Stomach (tissue), 9 donors: ENCODE measurements around the gene RNU1-3. TPM values are rescaled to one million over a fixed set of nuclear protein-coding genes. Genes with fewer than 3 reads are reported as not detected.
"Not testable (repeated sequence)": the region's sequence is repeated elsewhere in the genome, so short reads cannot be mapped to it uniquely, and the experiment has no call there.

Experiments
- DNase-seq, 2 donors: peaks; one replicate each; pipeline versions ENCODE4 v3.0.0 to v3.0.0-alpha.2; 2013 to 2019
- H3K27ac ChIP-seq, 5 donors: fragments of 200-600 bp in 4 of 5; sonication (generic) in 4 of 5; one replicate each; pipeline ENCODE4 v1.5.1; 2013 to 2019; ENCODE audit warnings: mild to moderate bottlenecking in 1 of 5, moderate library complexity in 1 of 5
- H3K27me3 ChIP-seq, 3 donors: fragments of 200-600 bp; sonication (generic); one replicate each; pipeline ENCODE4 v1.5.1; 2017 to 2019; ENCODE audit warnings: mixed run types in 1 of 3
- H3K36me3 ChIP-seq, 4 donors: fragments of 200-600 bp; sonication (generic); 1 replicate in 3 of 4; 2 replicates in 1 of 4; pipeline ENCODE4 v1.5.1; 2016 to 2019
- H3K4me1 ChIP-seq, 4 donors: fragments of 200-600 bp; sonication (generic); one replicate each; pipeline ENCODE4 v1.5.1; 2016 to 2019
- H3K4me3 ChIP-seq, 4 donors: fragments of 200-600 bp; sonication (generic) in 3 of 4; one replicate each; pipeline ENCODE4 v1.5.1; 2016 to 2019; ENCODE audit warnings: mild to moderate bottlenecking in 1 of 4
- H3K9me3 ChIP-seq, 4 donors: fragments of 200-600 bp; sonication (generic); one replicate each; pipeline ENCODE4 v1.5.1; 2016 to 2019
- POLR2AphosphoS5 ChIP-seq, 3 donors: sonication (generic); formaldehyde crosslinking; IDR thresholded peaks; one replicate each; pipeline ENCODE4 v1.6.1; 2016; ENCODE audit warnings: antibody characterized with exemption in 3 of 3
- whole genome bisulfite sequencing, 5 donors: extraction: QIAGEN DNeasy Blood & Tissue Kit in 3 of 5; methylation state at CpG; one replicate each; pipeline versions ENCODE4 v1.1.5 to v1.1.7; 2013 to 2018; 5-methylcytosine and 5-hydroxymethylcytosine counted together
- intact Hi-C: fragments of 100-400 bp; cut with DNase I; formaldehyde crosslinking; loops from one replicate; pipeline ENCODE4 v1.15.1; 2023; ENCODE audit warnings: low total_unique reads
- polyA plus RNA-seq, 3 donors: library from polyadenylated mRNA; stranded (reverse); fragments of 200-250 nt; gene quantifications; one replicate each; pipeline ENCODE4 v1.2.3, GENCODE V29; 2013
- total RNA-seq, 5 donors: library from RNA; depleted of rRNA; stranded (reverse); fragments of >200 nt; gene quantifications; one replicate each; pipeline versions ENCODE4 v1.1.0 to v1.2.3, GENCODE V29; 2014 to 2016
- TF ChIP-seq, protein P1 (sequence below), 7 experiments: fragments of 450-650 bp in 4 of 7; fragments of 200-600 bp in 3 of 7; sonication (generic) in 3 of 7; IDR thresholded peaks; one replicate each; pipeline ENCODE4 v1.5.1; 2016 to 2019; ENCODE audit warnings: antibody characterized with exemption in 7 of 7, control low read depth in 2 of 7, mild to moderate bottlenecking in 1 of 7
- donor health status: healthy with polysubstance abuse.
- donor health status: Bipolar disorder and iron deficiency.
- donor health status: healthy.

RNU1-3 gene
- total and polyA plus RNA-seq, 8 donors = under 0.01 to 9,966 (median under 0.01) TPM; not detected in 3

DNA sequence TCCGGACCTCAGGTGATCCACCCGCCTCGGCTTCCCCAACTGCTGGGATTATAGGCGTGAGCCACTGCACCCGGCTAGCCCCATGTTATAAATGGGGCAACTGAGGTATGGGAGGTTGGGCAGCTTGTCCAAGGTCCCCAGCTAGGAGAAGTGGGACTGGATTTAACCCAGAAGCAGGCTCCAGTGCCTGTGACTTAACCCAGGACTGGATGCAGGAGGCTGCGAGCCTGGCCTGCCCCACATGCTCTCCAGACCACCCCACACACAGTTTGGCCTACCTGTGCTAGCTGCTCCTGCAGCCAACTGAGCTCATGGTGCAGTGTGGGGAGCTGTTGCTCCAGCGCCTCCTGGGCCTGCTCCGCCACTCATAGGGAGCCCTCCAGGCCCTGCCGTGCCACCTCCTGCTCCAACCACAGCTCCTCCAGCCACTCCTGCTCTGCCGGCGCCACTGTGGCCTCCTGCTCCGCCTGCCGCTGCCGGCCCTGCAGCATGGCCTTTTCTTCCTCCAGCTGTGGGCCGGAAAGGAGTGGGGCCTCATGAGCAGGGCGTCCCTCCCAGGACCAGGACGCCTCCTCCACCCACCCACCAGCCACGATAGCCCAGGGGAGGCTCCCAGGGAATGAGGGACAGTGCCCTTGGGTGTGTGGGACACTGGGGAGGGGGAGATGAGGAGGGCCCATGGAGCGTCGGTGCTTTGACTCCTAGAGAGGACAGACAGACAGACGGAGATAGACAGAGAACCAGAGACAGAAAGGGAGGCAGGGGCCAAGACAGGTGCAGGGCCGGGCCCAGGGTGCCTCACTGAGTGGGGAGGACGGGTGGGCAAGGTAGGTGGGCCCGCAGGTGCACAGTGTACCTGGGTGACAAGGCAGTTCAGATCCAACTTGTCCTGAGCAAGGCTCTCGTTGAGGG is 41.0 kb downstream of the RNU1-3 start:
- peaks cover 62 to 100% (median 94%) of the 10 kb centered on the region in 4 donors for H3K36me3 ChIP-seq
- H3K4me3 ChIP-seq = no peak overlapping the region
- 89 to 93% (median 90%) methylated on average over 25 of the region's 25 CpGs for WGBS, 5 donors
- DNase-seq = peak in 1 of 2 donors; percentile 45
- H3K9me3 ChIP-seq = no peaks in the 10 kb centered on the region
- intact Hi-C loops = no loop called here
- H3K27me3 ChIP-seq = no peaks in the 10 kb centered on the region
- TF ChIP-seq, protein P1, sequence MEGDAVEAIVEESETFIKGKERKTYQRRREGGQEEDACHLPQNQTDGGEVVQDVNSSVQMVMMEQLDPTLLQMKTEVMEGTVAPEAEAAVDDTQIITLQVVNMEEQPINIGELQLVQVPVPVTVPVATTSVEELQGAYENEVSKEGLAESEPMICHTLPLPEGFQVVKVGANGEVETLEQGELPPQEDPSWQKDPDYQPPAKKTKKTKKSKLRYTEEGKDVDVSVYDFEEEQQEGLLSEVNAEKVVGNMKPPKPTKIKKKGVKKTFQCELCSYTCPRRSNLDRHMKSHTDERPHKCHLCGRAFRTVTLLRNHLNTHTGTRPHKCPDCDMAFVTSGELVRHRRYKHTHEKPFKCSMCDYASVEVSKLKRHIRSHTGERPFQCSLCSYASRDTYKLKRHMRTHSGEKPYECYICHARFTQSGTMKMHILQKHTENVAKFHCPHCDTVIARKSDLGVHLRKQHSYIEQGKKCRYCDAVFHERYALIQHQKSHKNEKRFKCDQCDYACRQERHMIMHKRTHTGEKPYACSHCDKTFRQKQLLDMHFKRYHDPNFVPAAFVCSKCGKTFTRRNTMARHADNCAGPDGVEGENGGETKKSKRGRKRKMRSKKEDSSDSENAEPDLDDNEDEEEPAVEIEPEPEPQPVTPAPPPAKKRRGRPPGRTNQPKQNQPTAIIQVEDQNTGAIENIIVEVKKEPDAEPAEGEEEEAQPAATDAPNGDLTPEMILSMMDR (IDR thresholded peaks at IDR 0.05) = no peak
- peak overlapping the region in 1 of 5 donors; percentile 3 for H3K27ac ChIP-seq
- peaks cover 16 to 33% (median 24%) of the 10 kb centered on the region in 4 donors for H3K4me1 ChIP-seq

DNA sequence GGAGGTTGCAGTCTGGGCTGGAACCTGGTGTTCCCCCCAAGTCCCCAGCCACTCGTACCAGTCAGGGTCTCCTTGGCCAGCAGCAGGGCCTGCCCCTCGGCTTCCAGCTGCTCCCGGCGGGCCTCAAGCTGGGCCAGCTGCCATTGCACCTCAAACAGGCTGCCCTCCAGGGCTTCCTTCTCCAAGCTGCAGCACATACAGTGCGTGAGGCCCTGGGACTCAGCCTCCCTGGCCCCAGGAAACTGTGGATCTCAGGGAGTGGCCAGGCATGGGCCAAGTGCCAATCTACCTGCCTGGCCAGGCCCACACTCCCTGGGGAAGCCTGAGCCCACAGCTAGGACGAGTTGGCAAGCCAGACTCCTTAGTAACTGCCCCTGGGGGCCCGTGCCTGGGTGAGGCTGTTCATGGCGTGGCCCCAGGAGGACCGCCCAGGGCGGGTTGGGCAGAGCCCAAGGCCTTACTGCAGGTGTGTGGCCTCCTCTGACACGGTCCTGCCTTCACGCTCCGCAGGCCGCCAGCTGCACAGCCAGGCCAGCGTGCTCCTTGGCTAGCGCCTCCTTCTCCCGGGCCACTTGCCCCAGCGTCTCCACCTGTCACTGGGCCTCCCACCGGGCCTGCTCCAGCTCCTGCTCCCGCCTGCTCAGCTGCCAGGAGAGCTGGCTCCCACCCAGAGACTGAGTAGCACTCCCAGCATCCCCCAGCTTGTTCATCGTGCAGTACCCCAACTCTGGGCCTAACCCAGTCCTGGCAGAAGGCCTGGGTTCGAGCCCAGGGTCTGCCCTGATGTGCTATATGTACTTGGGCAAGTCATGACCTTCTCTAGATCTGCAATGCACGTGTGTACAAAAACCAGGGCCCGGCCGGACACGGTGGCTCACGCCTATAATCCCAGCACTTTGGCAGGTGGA is 42.7 kb downstream of the RNU1-3 start:
- H3K27me3 ChIP-seq, H3K9me3 ChIP-seq, H3K4me3 ChIP-seq: not testable (repeated sequence)
- peaks cover 52 to 95% (median 85%) of the 10 kb centered on the region in 4 donors for H3K36me3 ChIP-seq
- intact Hi-C loops = loop anchor here (2.0 kb wide), 1 partner anchor 323 kb away; no protein-coding TSS in a partner anchor
- peaks cover 16 to 35% (median 26%) of the 10 kb centered on the region in 4 donors for H3K4me1 ChIP-seq
- peak; percentile 70 to 100 for DNase-seq
- peak in 2 of 3 donors; percentile 78 to 85 for TF ChIP-seq POLR2AphosphoS5 (IDR thresholded peaks at IDR 0.05)
- peak overlapping the region; percentile 63 to 81 (median 71) for H3K27ac ChIP-seq
- WGBS, 5 donors = 33 to 58% (median 45%) methylated on average over 27 of the region's 27 CpGs

DNA sequence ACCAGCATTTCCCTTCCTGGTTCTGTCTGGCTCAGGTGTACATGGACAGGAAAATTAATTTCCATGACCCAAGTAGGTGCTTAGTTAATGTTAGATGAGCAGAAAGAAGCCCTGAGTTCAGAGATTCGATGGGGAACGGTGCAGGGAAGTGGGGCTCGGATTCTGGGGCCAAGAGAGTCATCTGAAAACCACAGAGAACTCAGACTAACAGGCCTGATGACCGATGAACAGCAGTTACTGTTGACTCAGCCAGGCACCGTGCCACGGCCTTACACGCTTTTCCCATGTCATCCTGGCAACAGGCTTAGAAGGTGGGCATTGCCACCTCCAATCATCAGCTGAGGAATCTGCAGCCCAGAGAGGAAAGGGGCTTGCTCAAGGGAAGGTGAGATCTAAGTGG is 43.4 kb downstream of the RNU1-3 start:
- DNase-seq = peak in 1 of 2 donors; percentile 96
- intact Hi-C loops = loop anchor here (2.0 kb wide), 1 partner anchor 323 kb away; no protein-coding TSS in a partner anchor
- 34 to 60% (median 41%) methylated on average over 7 of the region's 7 CpGs for WGBS, 5 donors
- Histone ChIP-seq H3K4me1 (peaks cover 16 to 35% (median 26%) of the 10 kb centered on the region in 4 donors), H3K27ac (peak overlapping the region; percentile 63 to 81 (median 71)), H3K36me3 (peaks cover 51 to 94% (median 84%) of the 10 kb centered on the region in 4 donors)
- H3K9me3 ChIP-seq, H3K4me3 ChIP-seq, H3K27me3 ChIP-seq: not testable (repeated sequence)

DNA sequence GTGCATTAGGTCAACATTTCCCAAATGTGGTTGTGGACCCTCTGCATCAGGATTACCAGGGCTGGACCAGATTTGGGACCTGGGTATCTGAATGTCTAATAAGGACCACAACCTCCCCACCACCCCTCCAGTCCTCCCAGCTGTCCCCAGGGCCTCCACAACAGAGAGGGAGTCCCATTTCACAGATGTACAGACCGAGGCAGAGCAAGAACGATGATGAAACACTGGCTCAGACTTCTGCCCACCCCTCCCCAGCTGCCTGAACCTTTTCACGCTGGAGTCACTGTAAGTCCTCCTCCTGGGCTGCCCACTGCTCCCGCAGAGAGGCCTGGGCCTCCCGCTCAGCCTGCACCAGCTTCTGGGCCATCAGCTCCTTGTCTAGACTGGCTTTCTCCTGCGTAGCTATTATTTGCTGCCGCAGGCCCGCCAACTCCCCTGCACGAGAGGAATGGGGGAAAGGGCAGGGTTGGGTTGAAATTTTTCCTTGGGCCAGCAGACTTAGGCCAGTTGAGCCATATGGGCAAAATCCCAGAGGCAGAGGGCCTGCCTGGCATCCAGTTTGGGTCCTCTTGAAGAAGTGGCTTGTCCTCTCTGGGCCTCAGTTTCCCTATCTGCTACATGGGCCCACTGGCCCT is 45.0 kb downstream of the RNU1-3 start:
- intact Hi-C loops = loop anchor here (2.0 kb wide), 1 partner anchor 325 kb away; no protein-coding TSS in a partner anchor
- H3K36me3 ChIP-seq = peaks cover 43 to 93% (median 81%) of the 10 kb centered on the region in 4 donors
- H3K4me1 ChIP-seq = peaks cover 16 to 35% (median 26%) of the 10 kb centered on the region in 4 donors
- not testable (repeated sequence) for H3K9me3 ChIP-seq, H3K27me3 ChIP-seq, H3K4me3 ChIP-seq
- peak overlapping the region in 1 of 5 donors; percentile 71 for H3K27ac ChIP-seq
- peak in 1 of 2 donors; percentile 34 for DNase-seq
- WGBS, 5 donors = 87 to 95% (median 91%) methylated on average over 9 of the region's 9 CpGs

DNA sequence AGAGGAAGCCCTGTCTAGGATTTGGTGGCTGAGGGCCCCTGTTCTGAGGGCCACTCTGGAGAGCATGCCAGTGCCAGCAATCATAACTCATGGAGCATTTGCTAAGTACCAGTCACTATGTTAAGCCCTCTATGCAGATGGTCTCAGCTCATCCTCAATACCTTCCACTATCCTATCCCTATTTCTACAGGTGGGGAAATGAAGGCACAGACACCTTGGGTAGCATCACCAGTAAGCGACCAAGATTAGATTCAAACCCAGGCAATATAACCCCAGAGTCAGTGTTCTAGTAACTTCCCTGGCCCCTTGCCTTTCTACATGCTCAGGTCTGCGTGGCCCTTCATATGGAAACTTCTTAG is 45.5 kb downstream of the RNU1-3 start:
- intact Hi-C loops = no loop called here
- H3K4me3 ChIP-seq = no peak overlapping the region
- H3K36me3 ChIP-seq = peaks cover 39 to 89% (median 76%) of the 10 kb centered on the region in 4 donors

DNA sequence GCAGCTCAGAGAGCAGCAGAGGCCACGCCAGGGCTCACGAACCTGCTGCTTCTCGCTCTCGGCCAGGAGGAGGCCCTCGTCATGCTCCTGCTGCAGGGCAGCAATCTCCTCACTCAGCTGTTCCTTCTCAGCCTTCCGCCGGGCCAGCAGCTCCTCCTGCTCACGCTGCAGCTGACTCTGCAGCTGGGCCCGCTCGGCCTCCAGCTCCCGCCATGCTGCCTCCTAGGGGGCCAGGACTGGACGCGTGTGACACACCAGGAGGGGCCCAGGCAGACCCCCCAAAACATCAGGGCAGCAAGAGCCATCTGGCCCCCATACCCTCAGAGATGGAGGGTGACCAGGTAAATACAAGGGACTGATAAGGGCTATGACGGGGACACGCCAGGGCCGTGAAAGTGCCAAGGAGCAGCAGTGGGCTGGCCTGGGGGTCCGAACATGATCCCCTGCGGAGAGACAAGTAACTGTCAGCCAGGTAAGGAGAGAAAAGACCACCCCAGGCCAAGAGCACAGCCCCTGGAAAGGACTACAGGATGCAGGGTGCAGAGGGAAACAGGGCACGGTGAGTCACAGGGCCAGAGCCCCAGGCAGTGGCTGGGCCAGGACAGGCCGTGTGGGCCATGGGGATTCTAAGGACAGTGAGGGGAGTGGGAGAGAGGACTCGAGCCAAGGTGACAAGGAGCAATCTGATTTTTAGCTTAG is 46.8 kb downstream of the RNU1-3 start:
- intact Hi-C loops, H3K9me3 ChIP-seq, H3K27me3 ChIP-seq, H3K27ac ChIP-seq, H3K4me3 ChIP-seq: not testable (repeated sequence)
- H3K36me3 ChIP-seq = peaks cover 29 to 75% (median 63%) of the 10 kb centered on the region in 4 donors
- DNase-seq = peak; percentile 26 to 66
- H3K4me1 ChIP-seq = peaks cover 16 to 36% (median 28%) of the 10 kb centered on the region in 4 donors
- 81 to 93% (median 90%) methylated on average over 21 of the region's 21 CpGs for WGBS, 5 donors

More for the DNA sequence above, 45.5 kb downstream of the RNU1-3 start:
- TF ChIP-seq POLR2AphosphoS5 (IDR thresholded peaks at IDR 0.05) = no peak
- TF ChIP-seq, protein P1 (IDR thresholded peaks at IDR 0.05) = peak in 3 of 7 experiments; percentile 1 to 51 (median 34)
- 91 to 96% (median 94%) methylated on average over 2 of the region's 2 CpGs for WGBS, 5 donors
- DNase-seq = no peak
- Histone ChIP-seq H3K4me1 (peaks cover 16 to 35% (median 26%) of the 10 kb centered on the region in 4 donors), H3K27ac (no peak overlapping the region), H3K9me3 (no peaks in the 10 kb centered on the region), H3K27me3 (no peaks in the 10 kb centered on the region)
